HG03139 (cell line): ENCODE measurements around the gene TGFA.
A peak's percentile ranks its signal among the peaks of the same experiment; 100 is the strongest.

Experiments
- ATAC-seq: cut with Tn5 transposase; IDR thresholded peaks from one replicate; pipeline ENCODE4 v1.9.1; 2021; ENCODE audit not compliant: unreplicated experiment

Gene TGFA

DNA sequence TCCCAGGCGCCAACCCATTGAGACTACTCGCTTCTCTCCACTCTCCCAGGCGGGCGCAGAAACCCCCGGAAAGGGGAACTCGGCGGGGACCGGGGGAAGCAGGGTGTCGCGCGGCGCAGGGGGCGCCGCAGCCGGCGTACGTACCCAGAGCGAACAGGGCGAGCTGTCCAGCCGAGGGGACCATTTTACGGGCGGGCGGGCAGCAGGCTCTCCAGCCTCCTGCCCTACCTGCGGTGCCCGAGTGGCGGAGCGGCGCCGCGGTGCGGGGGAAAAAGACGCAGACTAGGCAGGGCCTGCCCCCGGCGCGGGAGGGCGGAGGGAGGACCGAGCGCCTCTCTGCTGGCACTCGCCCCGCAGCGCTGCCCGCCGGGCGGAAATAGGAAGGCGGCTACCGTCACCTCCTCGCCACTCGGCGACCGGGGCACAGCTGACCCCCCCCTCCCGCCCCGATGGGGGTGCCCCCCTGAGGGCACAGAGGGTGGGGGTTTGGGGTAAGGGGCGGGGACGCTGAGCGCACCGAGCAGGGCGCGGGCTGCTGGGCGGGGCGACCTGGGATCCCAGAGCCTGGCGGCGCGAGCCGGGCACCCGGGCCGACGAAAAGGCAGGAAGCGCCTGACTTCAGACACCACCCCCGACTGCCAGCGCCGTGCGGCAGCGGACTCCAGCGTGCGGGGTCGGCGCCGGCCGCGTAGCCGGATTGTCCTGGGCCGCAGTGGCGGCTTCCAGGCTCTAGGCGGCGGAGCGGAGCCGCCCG lies at the start of gene TGFA:
Gene TGFA, minus strand, starts transcription at position 243 of the 754 bp plus-strand sequence. Its CDS starts 59 bp downstream, at position 184.
- peak; percentile 75 for ATAC-seq

- no peak for ATAC-seq
These were observed 49.4 kb upstream of the TGFA start for GRCh38 chr2:70603066-70603465.

- no peak for ATAC-seq
These were observed 44.6 kb upstream of the TGFA start for GRCh38 chr2:70598197-70598596.

DNA sequence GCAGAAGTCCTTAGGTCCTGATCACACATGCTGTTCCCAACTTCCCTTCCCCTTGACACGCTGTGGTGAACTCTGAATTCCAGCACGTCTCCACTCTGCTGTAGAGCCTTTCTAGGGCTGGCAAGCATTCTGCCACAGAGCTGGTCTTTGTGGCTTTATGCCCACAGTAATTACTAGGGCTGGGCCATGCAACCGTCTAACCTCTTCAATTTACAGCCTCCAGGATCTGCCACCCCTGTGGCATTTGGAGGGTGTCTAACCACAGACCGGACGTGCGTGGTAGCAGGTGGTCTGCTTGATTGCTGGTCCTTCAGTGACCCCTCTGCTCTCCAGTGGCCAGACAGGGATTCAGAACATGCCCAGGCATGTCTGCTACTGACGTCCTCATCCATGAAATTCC lies 43.1 kb upstream of the TGFA start:
- no peak for ATAC-seq

DNA sequence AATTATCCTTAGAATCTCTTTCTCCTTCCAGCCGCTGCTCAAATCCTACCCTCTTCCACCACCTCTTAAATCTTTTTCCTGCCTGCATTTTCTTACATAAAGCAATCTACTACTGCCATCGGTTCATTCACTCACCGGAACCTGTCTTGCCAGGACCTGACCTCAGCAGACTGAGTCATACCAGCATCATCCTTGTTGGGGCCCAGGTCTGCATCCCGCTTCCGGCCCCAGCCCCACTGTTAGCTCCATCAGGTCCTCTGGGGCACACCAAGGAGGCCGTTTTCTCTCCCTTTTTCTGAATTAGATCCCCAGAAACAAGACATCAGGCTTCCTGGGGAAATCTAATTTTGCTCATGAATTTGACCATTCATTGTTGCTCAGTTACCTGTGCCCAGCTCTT lies 42.7 kb upstream of the TGFA start:
- ATAC-seq: no peak

GRCh38 chr2:70583091-70583490 lies 29.5 kb upstream of the TGFA start:
- ATAC-seq: no peak

DNA sequence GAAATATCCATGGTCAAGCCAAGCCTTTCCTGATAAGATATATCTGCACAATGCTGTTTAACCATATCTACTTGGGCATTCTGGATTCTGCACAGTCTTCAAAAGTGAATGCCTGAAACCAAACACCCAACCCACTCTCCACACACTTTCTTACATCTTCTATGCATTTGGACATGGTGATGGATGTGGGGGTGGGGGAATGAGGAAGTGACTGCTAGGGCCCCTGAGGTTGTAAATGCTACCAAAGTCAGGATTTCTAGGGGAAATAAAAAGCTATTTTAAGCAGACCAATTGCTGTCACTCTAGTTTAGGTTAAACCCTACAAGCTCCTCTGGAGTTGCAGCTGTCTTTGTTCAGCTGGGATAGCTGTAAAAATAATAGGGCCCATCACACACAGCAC lies 26.7 kb upstream of the TGFA start:
- no peak for ATAC-seq

GRCh38 chr2:70574618-70575017 lies 21.0 kb upstream of the TGFA start:
- no peak for ATAC-seq

DNA sequence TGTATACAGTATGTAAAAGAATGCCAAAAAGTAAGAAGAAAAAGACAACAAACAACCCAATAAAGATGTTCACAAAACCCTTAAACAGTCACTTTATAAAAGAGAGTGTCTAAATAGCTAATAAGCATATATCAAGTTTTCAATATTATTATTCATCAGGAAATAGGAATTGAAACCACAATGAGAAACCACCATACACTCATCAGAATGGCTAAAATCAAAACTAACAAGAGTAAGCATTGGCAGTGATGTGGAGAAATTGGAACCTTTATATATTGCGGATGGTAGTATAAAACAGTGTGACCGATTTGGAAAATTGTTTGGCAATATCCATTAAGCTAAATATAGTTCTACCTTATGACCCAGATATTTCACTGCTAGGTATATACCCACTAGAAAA lies 20.5 kb upstream of the TGFA start:
- ATAC-seq: no peak

GRCh38 chr2:70570041-70570661 lies 16.5 kb upstream of the TGFA start:
- no peak for ATAC-seq

DNA sequence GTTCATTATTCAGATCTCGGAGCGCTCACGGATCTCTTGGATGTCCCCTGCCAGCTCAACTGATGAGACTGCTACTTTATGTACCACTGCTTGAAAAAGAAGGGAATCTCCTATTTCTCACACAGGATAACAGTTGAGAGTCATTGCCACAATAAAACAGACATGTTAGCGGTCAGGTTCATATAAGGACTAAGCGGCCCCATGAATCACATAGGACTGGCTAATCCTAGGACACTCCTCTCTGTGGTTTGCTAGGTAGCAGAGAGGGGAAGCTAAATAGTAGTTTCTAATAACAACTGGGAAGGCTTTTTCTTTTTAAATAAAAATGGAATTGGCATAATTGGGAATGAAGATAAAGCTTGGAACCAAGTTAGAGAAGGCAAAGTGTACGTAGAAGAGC lies 15.9 kb upstream of the TGFA start:
- no peak for ATAC-seq

- ATAC-seq: no peak
These were observed 13.3 kb upstream of the TGFA start for GRCh38 chr2:70566906-70567305.

GRCh38 chr2:70566464-70566863 lies 12.8 kb upstream of the TGFA start:
- ATAC-seq: no peak

GRCh38 chr2:70565039-70565731 lies 11.6 kb upstream of the TGFA start:
- ATAC-seq: no peak

DNA sequence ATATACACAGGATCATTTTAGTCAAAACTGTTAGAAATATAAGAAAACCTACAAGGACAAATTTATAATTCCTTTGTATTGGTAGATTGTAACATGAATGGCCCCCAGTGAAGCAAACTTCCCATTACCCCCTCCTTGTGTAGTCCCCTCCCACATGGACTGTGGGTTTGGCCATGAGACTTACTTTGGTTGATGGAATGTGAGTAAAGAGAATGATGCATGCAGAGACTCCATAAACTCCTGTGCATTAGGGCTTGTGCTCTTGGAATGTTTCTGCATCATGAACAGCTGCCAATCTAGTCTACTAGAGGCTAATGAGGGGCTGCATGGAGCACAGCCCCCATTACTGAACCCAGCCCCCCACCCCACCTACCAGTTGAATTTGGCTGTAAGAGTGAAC lies 8.3 kb upstream of the TGFA start:
- no peak for ATAC-seq

GRCh38 chr2:70560442-70560841 lies 6.8 kb upstream of the TGFA start:
- ATAC-seq: no peak

DNA sequence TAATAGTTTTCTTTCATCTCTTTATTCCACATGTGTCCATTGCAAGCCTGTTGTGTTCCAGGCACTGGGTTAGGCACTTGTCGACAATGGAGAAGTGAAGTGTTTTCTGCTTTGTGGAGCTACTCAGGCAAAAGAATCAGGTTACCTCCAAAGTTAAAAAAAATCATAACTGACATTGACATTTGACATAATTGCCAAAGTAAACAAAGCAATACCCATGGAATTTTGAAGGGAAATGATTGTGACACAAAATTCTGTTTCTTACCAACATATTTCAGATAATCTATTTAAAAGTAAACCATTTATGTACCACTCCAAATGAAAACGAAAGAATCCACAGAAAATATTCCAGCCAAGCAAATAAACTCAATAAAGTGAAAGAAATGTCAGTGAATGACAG lies 6.4 kb upstream of the TGFA start:
- ATAC-seq: no peak

GRCh38 chr2:70558195-70558808 lies 4.7 kb upstream of the TGFA start:
- no peak for ATAC-seq

DNA sequence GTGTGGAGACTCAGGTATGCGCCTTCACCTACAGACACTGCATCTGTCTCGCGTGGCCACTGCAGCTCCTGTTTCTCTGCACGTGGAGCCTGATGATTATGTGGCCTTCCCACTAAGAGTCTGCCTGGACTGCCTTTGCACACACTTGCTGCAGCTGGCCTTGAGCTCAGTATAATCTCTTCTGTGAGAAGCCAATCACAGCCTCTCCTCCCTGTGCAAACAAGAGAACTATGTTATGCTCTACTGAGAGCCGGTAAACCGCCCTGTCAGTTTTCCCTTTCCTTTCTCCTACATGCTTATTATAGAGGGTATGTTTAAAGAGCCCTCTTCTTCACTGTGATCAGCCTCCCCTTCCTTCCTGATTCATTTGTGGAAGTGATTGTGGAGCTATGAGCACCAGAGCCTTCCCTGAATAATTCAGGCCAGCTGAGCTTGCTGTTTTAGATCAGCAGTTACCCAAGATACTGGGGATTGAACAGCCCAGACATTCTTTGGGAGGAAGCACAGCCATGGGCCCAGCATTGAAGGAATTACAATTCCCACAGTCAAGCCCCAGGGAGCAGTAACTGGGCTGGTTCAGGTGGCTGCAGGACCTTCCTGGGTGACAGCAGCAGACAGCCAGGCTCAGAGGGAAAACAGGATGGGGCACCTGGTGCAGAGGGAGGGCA lies 3.7 kb upstream of the TGFA start:
- ATAC-seq: no peak

DNA sequence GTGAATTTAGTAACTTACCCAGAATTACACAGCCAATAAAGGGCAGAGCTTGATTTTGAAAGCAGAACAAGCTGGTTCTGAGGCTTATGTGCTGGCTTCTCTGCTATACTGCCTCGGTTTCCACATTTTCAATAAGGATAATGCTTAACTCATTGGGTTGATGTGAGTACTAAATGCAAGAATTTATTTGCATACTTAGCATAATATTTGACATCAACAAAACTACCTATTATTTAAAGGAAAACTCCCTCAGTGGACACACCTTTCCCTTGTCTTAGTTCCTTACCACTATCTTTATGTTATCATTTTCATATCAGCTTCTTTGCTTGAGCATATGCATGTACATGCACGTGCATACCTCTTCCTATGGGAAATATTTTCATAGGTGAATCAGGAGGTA lies 3.0 kb upstream of the TGFA start:
- ATAC-seq: no peak

- ATAC-seq: no peak
These were observed 789 bp upstream of the TGFA start for GRCh38 chr2:70554338-70554892.
